K562 (cell line): ENCODE data around the gene ASCL2. TPM values are rescaled to one million over a fixed set of nuclear protein-coding genes. Genes with fewer than 3 reads are reported as not detected.

ENCODE experiments used
- ZBTB40 ChIP-seq, 2 experiments: fragments of 450-650 bp in 1 of 2; sonication (generic) in 1 of 2; formaldehyde crosslinking in 1 of 2; IDR thresholded peaks; 2 replicates each; pipeline versions ENCODE4 v1.7.1 to v1.9.0; 2016 to 2022; ENCODE audit warnings: inconsistent platforms in 1 of 2, mild to moderate bottlenecking in 1 of 2, missing genetic modification reagents in 1 of 2
- polyA plus RNA-seq, 8 experiments: library from polyadenylated mRNA; depleted of rRNA in 4 of 8; stranded (reverse) in 5 of 8; unstranded in 3 of 8; fragments of >200 nt; fragmentation: Nextera tagmentation in 2 of 8; fragmentation: Illumina TruSeq in 1 of 8; extraction: Ambion mirVana in 2 of 8; extraction: Trizol in 1 of 8; gene quantifications; 2 replicates each; pipeline versions ENCODE4 v1.2.1 to v1.2.3, GENCODE V29; 2011 to 2014; ENCODE audit warnings: inconsistent platforms in 1 of 8, missing spikeins in 1 of 8
- total RNA-seq, 7 experiments: library from RNA; depleted of rRNA in 6 of 7; stranded (reverse); fragments of >200 nt in 6 of 7; fragmentation: Illumina TruSeq in 2 of 7; extraction: Trizol in 2 of 7; gene quantifications; 2 replicates each; pipeline versions ENCODE4 v1.2.1 to v1.2.3, GENCODE V29; 2011 to 2021; ENCODE audit warnings: low replicate concordance in 1 of 7

The ASCL2 gene
- total and polyA plus RNA-seq, 9 of the 15 experiments (the other 6 are each of a cell fraction or from before 2014, with no cell fraction given): 0.11 to 1.4 (median 0.36) TPM; not detected in 2

GRCh38 chr11:2220173-2220771, 50.1 kb downstream of the ASCL2 start (continued):
- TF ChIP-seq ZBTB40 (IDR thresholded peaks at IDR 0.05): no peak
- no peak for TF ChIP-seq ZBTB40 (CRISPR knock-in tag; IDR thresholded peaks at IDR 0.05)
